Measurements from ENCODE around the gene SPHKAP. TPM values are rescaled to one million over a fixed set of nuclear protein-coding genes. Genes with fewer than 3 reads are reported as not detected.
"Not testable (repeated sequence)": the region's sequence is repeated elsewhere in the genome, so short reads cannot be mapped to it uniquely, and the experiment has no call there.

Gene SPHKAP
- total and polyA plus RNA-seq, 2 of the 4 experiments (the other 2 are of a cell fraction), result not detected

- H3K27ac ChIP-seq (ENCODE audit: insufficient read depth, low read length); in situ Hi-C loops (cut with MboI; ENCODE audit: low sequenced_read_pairs); H3K56ac ChIP-seq (ENCODE audit: extremely low read depth, insufficient read depth, low read length); H4K91ac ChIP-seq (ENCODE audit: insufficient read depth, low read depth, low read length); H3K27me3 ChIP-seq (ENCODE audit: control insufficient read depth, insufficient read depth, low read length); H2BK20ac ChIP-seq (ENCODE audit: low read depth, low read length); H3K18ac ChIP-seq (ENCODE audit: low read depth, low read length); dilution Hi-C loops (cut with HindIII; ENCODE audit: low sequenced_read_pairs, unreplicated experiment); H3K4ac ChIP-seq (ENCODE audit: low read depth, low read length); intact Hi-C loops (cut with micrococcal nuclease); H3K9ac ChIP-seq (ENCODE audit: low read depth, low read length); H4K20me1 ChIP-seq (ENCODE audit: insufficient read depth, low read length); H4K8ac ChIP-seq (ENCODE audit: low read depth in 2 of 2, low read length in 2 of 2); H2BK5ac ChIP-seq (ENCODE audit: low read depth, low read length, poor library complexity, severe bottlenecking); H2AFZ ChIP-seq (replicated peaks; ENCODE audit: low read length, poor library complexity); H3K23ac ChIP-seq (ENCODE audit: low read depth, low read length); H2AK9ac ChIP-seq (replicated peaks; ENCODE audit: low read depth, low read length, poor library complexity); H3K4me2 ChIP-seq (ENCODE audit: low read depth, low read length); H3K9me3 ChIP-seq (ENCODE audit: control insufficient read depth, insufficient read depth, low read length); H4K5ac ChIP-seq (ENCODE audit: low read depth, low read length); POLR2A ChIA-PET (ENCODE audit: unreplicated experiment); ATAC-seq (ENCODE audit: low read depth); H3K36me3 ChIP-seq (ENCODE audit: control insufficient read depth, insufficient read depth, low read length); H3K4me3 ChIP-seq (ENCODE audit: insufficient read depth, low read depth, low read length); H2AK5ac ChIP-seq (ENCODE audit: low read depth, low read length); CTCF ChIA-PET; H3K9me1 ChIP-seq (ENCODE audit: insufficient read depth, low read length); BruUV-seq (replicated peaks); H3K14ac ChIP-seq (replicated peaks; ENCODE audit: low read depth, low read length); H2BK120ac ChIP-seq (ENCODE audit: low read depth, low read length); H2BK15ac ChIP-seq (ENCODE audit: low read depth, low read length); DNase-seq; H3K79me1 ChIP-seq (ENCODE audit: low read depth in 1 of 2, low read length in 2 of 2); H3K4me1 ChIP-seq (ENCODE audit: control insufficient read depth, insufficient read depth, low read length): not testable (repeated sequence)
- WGBS, 2 experiments (ENCODE audit: extremely low coverage in 2 of 2, insufficient read length in 1 of 2), result no CpG with 5 or more reads among the region's 7 CpGs
Measured at GRCh38 chr2:227936249-227936648, 245.2 kb downstream of the SPHKAP start.

Measured in IMR-90 (cell line).